ENCODE results near the gene SV2C. TPM values are rescaled to one million over a fixed set of nuclear protein-coding genes. Genes with fewer than 3 reads are reported as not detected.

The SV2C gene
- total RNA-seq, 1 donor from 2014 or later, result 17.8 TPM

DNA sequence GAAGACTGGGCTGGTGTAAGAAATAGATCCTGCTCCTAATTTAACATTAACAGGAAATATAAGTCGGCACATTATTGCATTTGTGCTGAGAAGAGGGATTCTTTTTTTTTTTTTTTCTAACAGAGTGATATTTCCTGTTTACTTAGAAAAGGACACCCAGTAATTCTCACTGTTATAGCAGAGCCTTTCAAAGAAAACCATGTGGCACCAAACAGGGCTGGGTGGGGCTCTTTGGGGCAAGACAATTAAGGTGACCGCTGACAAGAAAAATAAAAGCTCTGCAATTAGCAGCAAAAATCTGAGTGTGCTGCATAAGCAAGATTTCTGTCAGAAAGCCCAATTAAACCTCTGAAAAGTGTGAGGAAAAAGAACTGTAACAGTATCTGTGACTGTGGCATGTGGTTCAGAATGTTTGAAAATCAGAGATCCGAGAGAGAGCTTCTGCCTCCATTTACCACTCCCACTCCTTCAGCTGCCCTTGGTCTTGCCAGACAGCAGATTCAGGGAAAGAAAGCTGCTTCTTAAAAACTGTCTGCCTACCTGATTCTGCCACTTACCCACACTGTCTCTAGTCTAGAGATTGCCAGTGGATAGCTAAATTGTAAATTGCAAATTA lies 242.8 kb downstream of the SV2C start:
- no peak for DNase-seq
- Mint-ChIP-seq H3K27ac (ENCODE audit: unreplicated experiment) (peak overlapping the region; percentile 92), H3K27me3 (ENCODE audit: unreplicated experiment) (peaks cover 4% of the 10 kb centered on the region), H3K4me1 (ENCODE audit: low read depth, unreplicated experiment) (peaks cover 36% of the 10 kb centered on the region), H3K4me3 (ENCODE audit: unreplicated experiment) (peak overlapping the region; percentile 79), H3K9me3 (ENCODE audit: unreplicated experiment) (peaks cover 9% of the 10 kb centered on the region), H3K36me3 (ENCODE audit: unreplicated experiment) (no peaks in the 10 kb centered on the region)
- TF ChIP-seq, protein P1, sequence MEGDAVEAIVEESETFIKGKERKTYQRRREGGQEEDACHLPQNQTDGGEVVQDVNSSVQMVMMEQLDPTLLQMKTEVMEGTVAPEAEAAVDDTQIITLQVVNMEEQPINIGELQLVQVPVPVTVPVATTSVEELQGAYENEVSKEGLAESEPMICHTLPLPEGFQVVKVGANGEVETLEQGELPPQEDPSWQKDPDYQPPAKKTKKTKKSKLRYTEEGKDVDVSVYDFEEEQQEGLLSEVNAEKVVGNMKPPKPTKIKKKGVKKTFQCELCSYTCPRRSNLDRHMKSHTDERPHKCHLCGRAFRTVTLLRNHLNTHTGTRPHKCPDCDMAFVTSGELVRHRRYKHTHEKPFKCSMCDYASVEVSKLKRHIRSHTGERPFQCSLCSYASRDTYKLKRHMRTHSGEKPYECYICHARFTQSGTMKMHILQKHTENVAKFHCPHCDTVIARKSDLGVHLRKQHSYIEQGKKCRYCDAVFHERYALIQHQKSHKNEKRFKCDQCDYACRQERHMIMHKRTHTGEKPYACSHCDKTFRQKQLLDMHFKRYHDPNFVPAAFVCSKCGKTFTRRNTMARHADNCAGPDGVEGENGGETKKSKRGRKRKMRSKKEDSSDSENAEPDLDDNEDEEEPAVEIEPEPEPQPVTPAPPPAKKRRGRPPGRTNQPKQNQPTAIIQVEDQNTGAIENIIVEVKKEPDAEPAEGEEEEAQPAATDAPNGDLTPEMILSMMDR (IDR thresholded peaks at IDR 0.05; ENCODE audit: partially characterized antibody, unreplicated experiment), result no peak

DNA sequence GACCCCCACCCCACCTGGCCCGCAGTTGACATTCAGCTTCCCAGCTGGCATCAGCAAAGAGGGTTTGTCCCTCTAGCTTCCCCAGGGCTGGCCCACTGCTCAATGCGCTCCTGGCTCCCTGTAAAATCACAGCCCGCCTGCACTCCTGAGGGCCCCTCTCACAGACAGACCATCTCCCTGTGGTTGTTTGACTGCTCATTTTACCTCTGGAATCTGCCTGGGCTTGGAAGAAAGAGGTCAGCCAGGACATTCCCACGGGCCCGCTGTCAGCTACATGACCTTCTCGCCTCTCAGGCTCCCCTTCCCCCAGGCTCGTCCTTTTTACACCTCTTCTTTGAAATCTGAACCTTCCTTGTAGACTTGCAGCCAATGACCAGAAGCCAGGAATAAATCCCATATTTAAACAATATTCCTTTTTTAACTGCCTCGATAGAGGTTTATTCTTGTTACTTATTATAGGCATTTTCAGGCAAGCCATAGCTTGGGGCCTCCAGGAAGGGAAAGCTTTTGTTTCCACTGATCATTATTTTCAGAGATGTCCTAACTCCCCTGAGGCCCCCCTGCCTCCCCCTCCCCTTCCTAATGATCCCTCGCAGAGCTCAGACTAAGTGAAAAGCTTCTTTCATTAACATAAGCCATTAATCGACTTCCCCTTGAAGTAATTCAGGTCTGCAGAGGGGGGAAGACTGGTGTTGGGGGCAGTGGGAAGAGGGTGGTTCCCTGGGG lies 243.6 kb downstream of the SV2C start:
- peak; percentile 80 for DNase-seq
- Mint-ChIP-seq H3K9me3 (ENCODE audit: unreplicated experiment) (peaks cover 8% of the 10 kb centered on the region), H3K4me3 (ENCODE audit: unreplicated experiment) (peak overlapping the region; percentile 79), H3K27ac (ENCODE audit: unreplicated experiment) (peak overlapping the region; percentile 92), H3K36me3 (ENCODE audit: unreplicated experiment) (no peaks in the 10 kb centered on the region), H3K4me1 (ENCODE audit: low read depth, unreplicated experiment) (peaks cover 39% of the 10 kb centered on the region), H3K27me3 (ENCODE audit: unreplicated experiment) (peaks cover 4% of the 10 kb centered on the region)
- TF ChIP-seq, protein P1 (IDR thresholded peaks at IDR 0.05; ENCODE audit: partially characterized antibody, unreplicated experiment), result no peak

DNA sequence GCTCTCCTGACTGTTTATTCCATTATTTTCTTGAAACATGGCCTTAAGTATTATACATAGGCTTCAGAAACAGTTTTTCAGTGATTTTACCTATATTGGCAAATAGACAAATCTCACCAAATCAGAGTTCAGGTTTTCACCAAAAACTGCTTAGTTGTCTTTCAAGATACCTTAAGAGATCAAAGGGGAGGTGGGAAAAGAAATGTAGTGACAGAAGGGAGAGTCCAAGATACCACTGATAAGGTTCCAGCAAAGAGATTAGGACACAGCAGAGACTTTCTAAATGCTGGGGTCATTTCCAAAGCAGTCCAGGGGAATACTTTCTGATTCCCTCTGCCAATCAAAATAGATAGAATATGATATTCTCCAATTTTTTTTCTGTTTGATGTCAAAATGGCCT lies 246.2 kb downstream of the SV2C start:
- Mint-ChIP-seq H3K36me3 (ENCODE audit: unreplicated experiment) (no peaks in the 10 kb centered on the region), H3K27ac (ENCODE audit: unreplicated experiment) (no peak overlapping the region), H3K4me3 (ENCODE audit: unreplicated experiment) (no peak overlapping the region), H3K4me1 (ENCODE audit: low read depth, unreplicated experiment) (peaks cover 40% of the 10 kb centered on the region), H3K27me3 (ENCODE audit: unreplicated experiment) (peaks cover 4% of the 10 kb centered on the region), H3K9me3 (ENCODE audit: unreplicated experiment) (no peaks in the 10 kb centered on the region)
- TF ChIP-seq, protein P1 (IDR thresholded peaks at IDR 0.05; ENCODE audit: partially characterized antibody, unreplicated experiment), result no peak
- DNase-seq, result no peak

DNA sequence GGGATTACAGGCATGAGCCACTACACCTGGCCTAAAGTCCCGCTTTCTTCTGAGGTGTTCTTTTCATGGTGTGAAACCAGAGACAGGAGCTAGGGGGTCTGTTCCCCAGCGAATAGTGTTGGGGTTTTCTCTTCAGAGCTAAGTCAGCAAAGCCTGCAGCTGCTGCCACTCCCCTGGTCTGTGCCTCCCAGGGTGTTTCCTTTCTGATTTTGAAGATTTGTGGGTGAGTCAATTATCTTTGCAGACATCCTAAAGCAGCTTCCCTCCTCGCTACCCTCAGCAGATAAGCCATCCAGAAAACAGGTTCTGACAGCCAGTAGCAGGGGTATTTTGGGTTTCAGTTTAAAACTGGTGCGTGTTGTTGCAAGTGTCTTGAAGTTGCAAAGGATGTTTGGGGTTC lies 247.9 kb downstream of the SV2C start:
- no peaks in the 10 kb centered on the region for H3K9me3 Mint-ChIP-seq (ENCODE audit: unreplicated experiment)
- H3K4me1 Mint-ChIP-seq (ENCODE audit: low read depth, unreplicated experiment), result peaks cover 31% of the 10 kb centered on the region
- H3K27ac Mint-ChIP-seq (ENCODE audit: unreplicated experiment), result no peak overlapping the region
- no peak overlapping the region for H3K4me3 Mint-ChIP-seq (ENCODE audit: unreplicated experiment)
- peaks cover 5% of the 10 kb centered on the region for H3K36me3 Mint-ChIP-seq (ENCODE audit: unreplicated experiment)
- TF ChIP-seq, protein P1 (IDR thresholded peaks at IDR 0.05; ENCODE audit: partially characterized antibody, unreplicated experiment), result no peak
- H3K27me3 Mint-ChIP-seq (ENCODE audit: unreplicated experiment), result peaks cover 4% of the 10 kb centered on the region
- no peak for DNase-seq

DNA sequence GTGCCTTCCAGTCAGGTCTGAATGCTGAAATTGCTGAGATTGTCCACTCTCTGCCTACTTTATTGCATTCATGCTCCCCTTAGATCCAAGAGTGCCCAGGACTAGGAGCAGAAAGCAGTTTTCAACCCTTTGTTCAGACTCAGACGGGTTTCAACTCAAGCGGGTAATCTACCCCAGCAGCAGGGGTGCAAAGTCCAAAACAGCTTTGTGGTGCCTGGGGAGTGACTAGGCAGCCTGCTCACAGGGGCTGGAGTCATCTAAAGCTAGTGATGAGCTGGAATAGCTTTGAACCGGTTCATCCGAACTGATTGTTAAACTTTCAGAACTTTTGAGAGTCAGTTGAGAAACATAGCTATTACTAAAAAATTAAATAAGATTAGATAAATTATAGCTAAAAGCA lies 248.9 kb downstream of the SV2C start:
- H3K9me3 Mint-ChIP-seq (ENCODE audit: unreplicated experiment), result peaks cover 2% of the 10 kb centered on the region
- DNase-seq, result no peak
- peaks cover 5% of the 10 kb centered on the region for H3K27me3 Mint-ChIP-seq (ENCODE audit: unreplicated experiment)
- H3K4me3 Mint-ChIP-seq (ENCODE audit: unreplicated experiment), result no peak overlapping the region
- peaks cover 5% of the 10 kb centered on the region for H3K36me3 Mint-ChIP-seq (ENCODE audit: unreplicated experiment)
- peaks cover 23% of the 10 kb centered on the region for H3K4me1 Mint-ChIP-seq (ENCODE audit: low read depth, unreplicated experiment)
- no peak overlapping the region for H3K27ac Mint-ChIP-seq (ENCODE audit: unreplicated experiment)
- TF ChIP-seq, protein P1 (IDR thresholded peaks at IDR 0.05; ENCODE audit: partially characterized antibody, unreplicated experiment), result no peak

All from glutamatergic neuron (in vitro differentiated cells).